Measurements from ENCODE around the gene SH3BGRL3.

GRCh38 chr1:26300578-26301275 is 20.8 kb downstream of the SH3BGRL3 start:
- no peak for TF ChIP-seq JUNB (IDR thresholded peaks at IDR 0.05; ENCODE audit: unreplicated experiment)
- no peak for TF ChIP-seq CREB1 (CRISPR knock-in tag; IDR thresholded peaks at IDR 0.05; ENCODE audit: low read depth)
- TF ChIP-seq CTCF (conservative IDR thresholded peaks at IDR 0.05; ENCODE audit: low read depth in 2 of 2), result no peak
- no peak for TF ChIP-seq EZH2 (IDR thresholded peaks at IDR 0.05; ENCODE audit: low read depth, unreplicated experiment)
- TF ChIP-seq REST (IDR thresholded peaks at IDR 0.05; ENCODE audit: unreplicated experiment), result no peak
- no peak for TF ChIP-seq EZH2phosphoT487 (IDR thresholded peaks at IDR 0.05; ENCODE audit: unreplicated experiment)
- TF ChIP-seq POLR2AphosphoS5 (IDR thresholded peaks at IDR 0.05; ENCODE audit: low read depth), result no peak
- no peak for TF ChIP-seq ETS1 (IDR thresholded peaks at IDR 0.05)
- no peak for TF ChIP-seq ZNF331 (CRISPR knock-in tag; IDR thresholded peaks at IDR 0.05; ENCODE audit: low read depth)

Data from GM23338 (cell line).